GM12892 (cell line): Measurements from ENCODE around the gene RUFY4.

ENCODE experiments used
- POLR2A ChIP-seq: IDR thresholded peaks from 2 replicates; pipeline ENCODE4 v1.6.1; 2011; ENCODE audit warnings: low read depth, low read length, control low read depth
- POLR2AphosphoS5 ChIP-seq: IDR thresholded peaks from 2 replicates; pipeline ENCODE4 v1.6.1; 2011; ENCODE audit warnings: low read depth, low read length, control low read depth
- TAF1 ChIP-seq: IDR thresholded peaks from 2 replicates; pipeline ENCODE4 v1.6.1; 2011; ENCODE audit warnings: low read depth, mild to moderate bottlenecking, control low read depth, low read length, borderline replicate concordance

GRCh38 chr2:218020966-218021535 is 48.0 kb upstream of the RUFY4 start:
- no peak for TF ChIP-seq POLR2A
- no peak for TF ChIP-seq POLR2AphosphoS5
- TF ChIP-seq TAF1, result no peak
